HepG2 (cell line): ENCODE results near the gene WWP2. TPM values are rescaled to one million over a fixed set of nuclear protein-coding genes. Genes with fewer than 3 reads are reported as not detected.
A peak's percentile ranks its signal among the peaks of the same experiment; 100 is the strongest.

ENCODE experiments used
- DMAP1 ChIP-seq: IDR thresholded peaks from 2 replicates; pipeline ENCODE4 v1.6.1; 2016
- HES4 ChIP-seq: sonication (generic); formaldehyde crosslinking; IDR thresholded peaks from 2 replicates; pipeline ENCODE4 v1.9.0; 2021; ENCODE audit warnings: mild to moderate bottlenecking, missing genetic modification reagents, borderline replicate concordance
- HOXA3 ChIP-seq: sonication (generic); formaldehyde crosslinking; IDR thresholded peaks from 2 replicates; pipeline ENCODE4 v1.5.0; 2020; ENCODE audit warnings: missing genetic modification reagents
- MAZ ChIP-seq, 2 experiments: sonication (generic) in 1 of 2; formaldehyde crosslinking in 1 of 2; IDR thresholded peaks; 2 replicates each; pipeline versions ENCODE4 v1.5.0 to v1.6.1; 2012 to 2020; ENCODE audit warnings: low read depth in 2 of 2, mild to moderate bottlenecking in 2 of 2, borderline replicate concordance in 1 of 2, improper control_type of control experiment in 1 of 2, low read length in 1 of 2, missing genetic modification reagents in 1 of 2, moderate library complexity in 1 of 2
- NFIC ChIP-seq: IDR thresholded peaks from 2 replicates; pipeline ENCODE4 v1.6.1; 2012; ENCODE audit warnings: mild to moderate bottlenecking, low read length, inconsistent platforms
- PAF1 ChIP-seq: IDR thresholded peaks from 2 replicates; pipeline ENCODE4 v1.6.1; 2016; ENCODE audit warnings: missing genetic modification reagents, missing compliant biosample characterization
- ZEB1 ChIP-seq: IDR thresholded peaks from 2 replicates; pipeline ENCODE4 v1.6.1; 2012; ENCODE audit warnings: mild to moderate bottlenecking, low read depth, inconsistent platforms; ENCODE audit not compliant: insufficient replicate concordance
- ZFP36 ChIP-seq: fragments of 150-350 bp; IDR thresholded peaks from 2 replicates; pipeline ENCODE4 v1.6.1; 2018; ENCODE audit warnings: borderline replicate concordance, low read length, low read depth; ENCODE audit not compliant: partially characterized antibody
- polyA plus RNA-seq, 8 experiments: library from polyadenylated mRNA; depleted of rRNA in 3 of 8; stranded (reverse) in 7 of 8; unstranded in 1 of 8; fragments of >200 nt; fragmentation: Illumina TruSeq in 4 of 8; extraction: Trizol in 4 of 8; gene quantifications; 2 replicates each; pipeline versions ENCODE4 v1.2.1 to v1.2.3, GENCODE V29; 2011 to 2016; ENCODE audit warnings: low read depth in 4 of 8, missing spikeins in 1 of 8, mixed read lengths in 1 of 8; ENCODE audit not compliant: insufficient read depth in 1 of 8
- total RNA-seq, 5 experiments: library from RNA; depleted of rRNA; stranded (reverse); fragments of >200 nt; fragmentation: Illumina TruSeq; extraction: Trizol; gene quantifications; 2 replicates each; pipeline ENCODE4 v1.2.3, GENCODE V29; 2016; ENCODE audit warnings: low read depth in 1 of 5
- TF ChIP-seq, protein P1 (sequence below): sonication (generic); formaldehyde crosslinking; IDR thresholded peaks from 2 replicates; pipeline ENCODE4 v1.4.0; 2020; ENCODE audit warnings: missing genetic modification reagents
- TF ChIP-seq, protein P2 (sequence below): sonication (generic); formaldehyde crosslinking; IDR thresholded peaks from 2 replicates; pipeline ENCODE4 v1.4.0; 2020; ENCODE audit warnings: missing genetic modification reagents
- TF ChIP-seq, protein P3 (sequence below), 2 experiments: sonication (generic) in 1 of 2; formaldehyde crosslinking in 1 of 2; IDR thresholded peaks; 2 replicates each; pipeline versions ENCODE4 v1.5.1 to v1.6.1; 2011 to 2020; ENCODE audit warnings: borderline replicate concordance in 1 of 2, low read depth in 1 of 2, low read length in 1 of 2, mild to moderate bottlenecking in 1 of 2, missing genetic modification reagents in 1 of 2, moderate library complexity in 1 of 2
- TF ChIP-seq, protein P4 (sequence below): sonication (generic); formaldehyde crosslinking; IDR thresholded peaks from 2 replicates; pipeline ENCODE4 v1.4.0; 2020; ENCODE audit warnings: mild to moderate bottlenecking, missing genetic modification reagents
- TF ChIP-seq, protein P5 (sequence below): sonication (generic); formaldehyde crosslinking; IDR thresholded peaks from 2 replicates; pipeline ENCODE4; 2020; ENCODE audit warnings: missing genetic modification reagents, mild to moderate bottlenecking, borderline replicate concordance

WWP2 gene
- total and polyA plus RNA-seq, 2 of the 13 experiments (the other 11 are each of a cell fraction or from before 2014, with no cell fraction given) = 11.4 to 28.2 TPM

DNA sequence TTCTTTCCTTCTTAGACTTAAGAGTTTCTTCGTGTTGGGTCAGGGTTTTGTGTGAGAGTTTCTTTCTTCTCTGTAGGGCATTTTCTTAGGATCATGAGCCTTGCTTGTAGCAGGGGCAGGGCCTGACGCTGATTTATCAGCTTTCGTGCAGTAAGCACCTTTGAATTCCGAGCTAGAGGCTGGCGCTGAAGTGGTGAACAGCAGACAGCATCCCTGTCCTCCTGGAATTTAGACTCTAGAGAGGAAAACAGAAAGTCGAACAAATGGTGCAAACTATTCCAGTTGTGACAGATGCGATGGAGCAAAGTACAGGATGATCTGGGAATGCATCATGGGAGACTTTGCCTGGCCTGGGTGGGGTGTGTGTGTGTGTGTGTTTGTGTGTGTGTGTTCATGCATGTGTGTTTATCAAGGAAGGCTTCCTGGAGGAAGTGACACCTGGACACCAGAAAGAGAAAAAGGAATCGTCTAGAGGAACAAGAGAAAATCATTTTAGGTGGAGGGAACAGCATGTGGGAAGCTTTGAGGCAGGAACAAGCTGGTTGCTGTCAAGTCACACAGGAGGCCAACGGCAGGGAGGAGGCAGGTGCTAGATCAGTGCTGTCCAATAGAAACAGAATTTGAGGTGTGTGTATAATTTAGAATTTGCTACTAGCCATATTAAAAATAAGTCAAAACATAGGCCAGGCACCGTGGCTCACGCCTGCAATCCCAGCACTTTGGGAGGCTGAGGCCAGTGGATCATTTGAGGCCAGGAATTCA is 60.2 kb downstream of the WWP2 start (continued):
- TF ChIP-seq NFIC (no peak), HES4 (CRISPR knock-in tag) (no peak), PAF1 (CRISPR knock-in tag) (no peak), ZFP36 (peak; percentile 100), DMAP1 (peak; percentile 73), ZEB1 (peak; percentile 79), MAZ (IDR thresholded peaks at IDR 0.05; ENCODE audit: borderline replicate concordance, low read depth, low read length) (peak; percentile 95), MAZ (CRISPR knock-in tag; IDR thresholded peaks at IDR 0.05; ENCODE audit: low read depth) (0 out of 2 replicates have a peak, but pooled peaks have one; percentile 39), HOXA3 (CRISPR knock-in tag) (peak; percentile 66; the same call in 1 of the 2 replicates)
- TF ChIP-seq, protein P1, sequence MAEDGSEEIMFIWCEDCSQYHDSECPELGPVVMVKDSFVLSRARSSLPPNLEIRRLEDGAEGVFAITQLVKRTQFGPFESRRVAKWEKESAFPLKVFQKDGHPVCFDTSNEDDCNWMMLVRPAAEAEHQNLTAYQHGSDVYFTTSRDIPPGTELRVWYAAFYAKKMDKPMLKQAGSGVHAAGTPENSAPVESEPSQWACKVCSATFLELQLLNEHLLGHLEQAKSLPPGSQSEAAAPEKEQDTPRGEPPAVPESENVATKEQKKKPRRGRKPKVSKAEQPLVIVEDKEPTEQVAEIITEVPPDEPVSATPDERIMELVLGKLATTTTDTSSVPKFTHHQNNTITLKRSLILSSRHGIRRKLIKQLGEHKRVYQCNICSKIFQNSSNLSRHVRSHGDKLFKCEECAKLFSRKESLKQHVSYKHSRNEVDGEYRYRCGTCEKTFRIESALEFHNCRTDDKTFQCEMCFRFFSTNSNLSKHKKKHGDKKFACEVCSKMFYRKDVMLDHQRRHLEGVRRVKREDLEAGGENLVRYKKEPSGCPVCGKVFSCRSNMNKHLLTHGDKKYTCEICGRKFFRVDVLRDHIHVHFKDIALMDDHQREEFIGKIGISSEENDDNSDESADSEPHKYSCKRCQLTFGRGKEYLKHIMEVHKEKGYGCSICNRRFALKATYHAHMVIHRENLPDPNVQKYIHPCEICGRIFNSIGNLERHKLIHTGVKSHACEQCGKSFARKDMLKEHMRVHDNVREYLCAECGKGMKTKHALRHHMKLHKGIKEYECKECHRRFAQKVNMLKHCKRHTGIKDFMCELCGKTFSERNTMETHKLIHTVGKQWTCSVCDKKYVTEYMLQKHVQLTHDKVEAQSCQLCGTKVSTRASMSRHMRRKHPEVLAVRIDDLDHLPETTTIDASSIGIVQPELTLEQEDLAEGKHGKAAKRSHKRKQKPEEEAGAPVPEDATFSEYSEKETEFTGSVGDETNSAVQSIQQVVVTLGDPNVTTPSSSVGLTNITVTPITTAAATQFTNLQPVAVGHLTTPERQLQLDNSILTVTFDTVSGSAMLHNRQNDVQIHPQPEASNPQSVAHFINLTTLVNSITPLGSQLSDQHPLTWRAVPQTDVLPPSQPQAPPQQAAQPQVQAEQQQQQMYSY = no peak
- TF ChIP-seq, protein P2, sequence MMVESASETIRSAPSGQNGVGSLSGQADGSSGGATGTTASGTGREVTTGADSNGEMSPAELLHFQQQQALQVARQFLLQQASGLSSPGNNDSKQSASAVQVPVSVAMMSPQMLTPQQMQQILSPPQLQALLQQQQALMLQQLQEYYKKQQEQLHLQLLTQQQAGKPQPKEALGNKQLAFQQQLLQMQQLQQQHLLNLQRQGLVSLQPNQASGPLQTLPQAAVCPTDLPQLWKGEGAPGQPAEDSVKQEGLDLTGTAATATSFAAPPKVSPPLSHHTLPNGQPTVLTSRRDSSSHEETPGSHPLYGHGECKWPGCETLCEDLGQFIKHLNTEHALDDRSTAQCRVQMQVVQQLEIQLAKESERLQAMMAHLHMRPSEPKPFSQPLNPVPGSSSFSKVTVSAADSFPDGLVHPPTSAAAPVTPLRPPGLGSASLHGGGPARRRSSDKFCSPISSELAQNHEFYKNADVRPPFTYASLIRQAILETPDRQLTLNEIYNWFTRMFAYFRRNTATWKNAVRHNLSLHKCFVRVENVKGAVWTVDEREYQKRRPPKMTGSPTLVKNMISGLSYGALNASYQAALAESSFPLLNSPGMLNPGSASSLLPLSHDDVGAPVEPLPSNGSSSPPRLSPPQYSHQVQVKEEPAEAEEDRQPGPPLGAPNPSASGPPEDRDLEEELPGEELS = peak; percentile 88
- TF ChIP-seq, protein P3, sequence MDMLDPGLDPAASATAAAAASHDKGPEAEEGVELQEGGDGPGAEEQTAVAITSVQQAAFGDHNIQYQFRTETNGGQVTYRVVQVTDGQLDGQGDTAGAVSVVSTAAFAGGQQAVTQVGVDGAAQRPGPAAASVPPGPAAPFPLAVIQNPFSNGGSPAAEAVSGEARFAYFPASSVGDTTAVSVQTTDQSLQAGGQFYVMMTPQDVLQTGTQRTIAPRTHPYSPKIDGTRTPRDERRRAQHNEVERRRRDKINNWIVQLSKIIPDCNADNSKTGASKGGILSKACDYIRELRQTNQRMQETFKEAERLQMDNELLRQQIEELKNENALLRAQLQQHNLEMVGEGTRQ (IDR thresholded peaks at IDR 0.05; ENCODE audit: low read depth, low read length) = 0 out of 2 replicates have a peak, but pooled peaks have one; percentile 8
- TF ChIP-seq, protein P3 (CRISPR knock-in tag; IDR thresholded peaks at IDR 0.05; ENCODE audit: borderline replicate concordance) = no peak
- TF ChIP-seq, protein P4, sequence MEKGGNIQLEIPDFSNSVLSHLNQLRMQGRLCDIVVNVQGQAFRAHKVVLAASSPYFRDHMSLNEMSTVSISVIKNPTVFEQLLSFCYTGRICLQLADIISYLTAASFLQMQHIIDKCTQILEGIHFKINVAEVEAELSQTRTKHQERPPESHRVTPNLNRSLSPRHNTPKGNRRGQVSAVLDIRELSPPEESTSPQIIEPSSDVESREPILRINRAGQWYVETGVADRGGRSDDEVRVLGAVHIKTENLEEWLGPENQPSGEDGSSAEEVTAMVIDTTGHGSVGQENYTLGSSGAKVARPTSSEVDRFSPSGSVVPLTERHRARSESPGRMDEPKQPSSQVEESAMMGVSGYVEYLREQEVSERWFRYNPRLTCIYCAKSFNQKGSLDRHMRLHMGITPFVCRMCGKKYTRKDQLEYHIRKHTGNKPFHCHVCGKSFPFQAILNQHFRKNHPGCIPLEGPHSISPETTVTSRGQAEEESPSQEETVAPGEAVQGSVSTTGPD (CRISPR knock-in tag) = 0 out of 2 replicates have a peak, but pooled peaks have one; percentile 46
- TF ChIP-seq, protein P5, sequence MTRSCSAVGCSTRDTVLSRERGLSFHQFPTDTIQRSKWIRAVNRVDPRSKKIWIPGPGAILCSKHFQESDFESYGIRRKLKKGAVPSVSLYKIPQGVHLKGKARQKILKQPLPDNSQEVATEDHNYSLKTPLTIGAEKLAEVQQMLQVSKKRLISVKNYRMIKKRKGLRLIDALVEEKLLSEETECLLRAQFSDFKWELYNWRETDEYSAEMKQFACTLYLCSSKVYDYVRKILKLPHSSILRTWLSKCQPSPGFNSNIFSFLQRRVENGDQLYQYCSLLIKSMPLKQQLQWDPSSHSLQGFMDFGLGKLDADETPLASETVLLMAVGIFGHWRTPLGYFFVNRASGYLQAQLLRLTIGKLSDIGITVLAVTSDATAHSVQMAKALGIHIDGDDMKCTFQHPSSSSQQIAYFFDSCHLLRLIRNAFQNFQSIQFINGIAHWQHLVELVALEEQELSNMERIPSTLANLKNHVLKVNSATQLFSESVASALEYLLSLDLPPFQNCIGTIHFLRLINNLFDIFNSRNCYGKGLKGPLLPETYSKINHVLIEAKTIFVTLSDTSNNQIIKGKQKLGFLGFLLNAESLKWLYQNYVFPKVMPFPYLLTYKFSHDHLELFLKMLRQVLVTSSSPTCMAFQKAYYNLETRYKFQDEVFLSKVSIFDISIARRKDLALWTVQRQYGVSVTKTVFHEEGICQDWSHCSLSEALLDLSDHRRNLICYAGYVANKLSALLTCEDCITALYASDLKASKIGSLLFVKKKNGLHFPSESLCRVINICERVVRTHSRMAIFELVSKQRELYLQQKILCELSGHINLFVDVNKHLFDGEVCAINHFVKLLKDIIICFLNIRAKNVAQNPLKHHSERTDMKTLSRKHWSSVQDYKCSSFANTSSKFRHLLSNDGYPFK (CRISPR knock-in tag) = peak; percentile 57; the same call in 1 of the 2 replicates
